ENCODE data around the gene DNAH7.

Gene DNAH7

GRCh38 chr2:196086517-196087368, 18.1 kb upstream of the DNAH7 start:
- H3K27ac ChIP-seq (replicated peaks; ENCODE audit: low read length) = no peak overlapping the region
- no peaks in the 10 kb centered on the region for H3K4me1 ChIP-seq (ENCODE audit: control insufficient read depth in 2 of 2, insufficient read depth in 1 of 2, low read depth in 1 of 2, low read length in 2 of 2)
- H2BK15ac ChIP-seq (ENCODE audit: low read length) = no peak overlapping the region
- H3K9ac ChIP-seq (ENCODE audit: low read depth, low read length, poor library complexity) = no peak overlapping the region
- no peak overlapping the region for H3K18ac ChIP-seq (ENCODE audit: low read length)
- H2BK120ac ChIP-seq (ENCODE audit: low read depth, low read length) = no peak overlapping the region
- H2BK12ac ChIP-seq (ENCODE audit: low read length) = no peak overlapping the region
- no peak overlapping the region for H2AK5ac ChIP-seq (ENCODE audit: low read depth, low read length)
- no peaks in the 10 kb centered on the region for H3K27me3 ChIP-seq (ENCODE audit: control insufficient read depth in 3 of 3, insufficient read depth in 3 of 3, low read depth in 1 of 3, low read length in 3 of 3)
- DNase-seq (ENCODE audit: low spot score) = no peak
- no peak overlapping the region for H3K4me2 ChIP-seq (ENCODE audit: insufficient read depth, low read length, poor library complexity, severe bottlenecking)
- no peak overlapping the region for H3K4ac ChIP-seq (ENCODE audit: low read length)
- peaks cover 3 to 9% of the 10 kb centered on the region in 2 donors for H3K9me3 ChIP-seq (replicated peaks in 1 of 2; ENCODE audit: control insufficient read depth in 2 of 2, insufficient read depth in 1 of 2, low read depth in 1 of 2, low read length in 2 of 2)
- no peak overlapping the region for H2AFZ ChIP-seq (ENCODE audit: low read length)
- H3K23ac ChIP-seq (ENCODE audit: low read depth, low read length, poor library complexity) = no peak overlapping the region
- no peaks in the 10 kb centered on the region for H3K79me1 ChIP-seq (ENCODE audit: low read depth, low read length)
- H2BK5ac ChIP-seq (ENCODE audit: low read length) = no peak overlapping the region
- H3K14ac ChIP-seq (ENCODE audit: low read length) = no peak overlapping the region
- no peak overlapping the region for H4K91ac ChIP-seq (ENCODE audit: low read depth, low read length, poor library complexity)
- WGBS, 2 donors (ENCODE audit: extremely low coverage in 2 of 2, insufficient read length in 2 of 2, insufficient replicate concordance in 1 of 2) = no CpG with 5 or more reads among the region's 7 CpGs
- H3K36me3 ChIP-seq (replicated peaks in 1 of 2; ENCODE audit: control insufficient read depth in 2 of 2, insufficient read depth in 2 of 2, low read length in 2 of 2) = no peaks in the 10 kb centered on the region
- no peak overlapping the region for H4K8ac ChIP-seq (ENCODE audit: low read depth, low read length)
- H3K4me3 ChIP-seq (ENCODE audit: low read length in 2 of 2) = no peak overlapping the region

GRCh38 chr2:196083601-196084000, 15.0 kb upstream of the DNAH7 start:
- no peak overlapping the region for H2BK5ac ChIP-seq (ENCODE audit: low read length)
- no peak overlapping the region for H3K23ac ChIP-seq (ENCODE audit: low read depth, low read length, poor library complexity)
- no peak for DNase-seq (ENCODE audit: low spot score)
- H2BK12ac ChIP-seq (ENCODE audit: low read length) = no peak overlapping the region
- no peak overlapping the region for H3K4me3 ChIP-seq (ENCODE audit: low read length in 2 of 2)
- H3K4me1 ChIP-seq (ENCODE audit: control insufficient read depth in 2 of 2, insufficient read depth in 1 of 2, low read depth in 1 of 2, low read length in 2 of 2) = no peaks in the 10 kb centered on the region
- no peak overlapping the region for H2AK5ac ChIP-seq (ENCODE audit: low read depth, low read length)
- H3K27ac ChIP-seq (replicated peaks; ENCODE audit: low read length) = no peak overlapping the region
- no peak overlapping the region for H4K91ac ChIP-seq (ENCODE audit: low read depth, low read length, poor library complexity)
- no peak overlapping the region for H3K4me2 ChIP-seq (ENCODE audit: insufficient read depth, low read length, poor library complexity, severe bottlenecking)
- H2AFZ ChIP-seq (ENCODE audit: low read length) = no peak overlapping the region
- no peaks in the 10 kb centered on the region for H3K79me1 ChIP-seq (ENCODE audit: low read depth, low read length)
- no peaks in the 10 kb centered on the region for H3K36me3 ChIP-seq (replicated peaks in 1 of 2; ENCODE audit: control insufficient read depth in 2 of 2, insufficient read depth in 2 of 2, low read length in 2 of 2)
- no CpG with 5 or more reads among the region's 5 CpGs for WGBS, 2 donors (ENCODE audit: extremely low coverage in 2 of 2, insufficient read length in 2 of 2, insufficient replicate concordance in 1 of 2)
- H2BK120ac ChIP-seq (ENCODE audit: low read depth, low read length) = no peak overlapping the region
- H3K27me3 ChIP-seq (ENCODE audit: control insufficient read depth in 3 of 3, insufficient read depth in 3 of 3, low read depth in 1 of 3, low read length in 3 of 3) = no peaks in the 10 kb centered on the region
- no peak overlapping the region for H3K9ac ChIP-seq (ENCODE audit: low read depth, low read length, poor library complexity)
- H3K9me3 ChIP-seq (replicated peaks in 1 of 2; ENCODE audit: control insufficient read depth in 2 of 2, insufficient read depth in 1 of 2, low read depth in 1 of 2, low read length in 2 of 2) = peaks cover 3 to 9% of the 10 kb centered on the region in 2 donors
- no peak overlapping the region for H3K18ac ChIP-seq (ENCODE audit: low read length)
- no peak overlapping the region for H3K4ac ChIP-seq (ENCODE audit: low read length)
- no peak overlapping the region for H4K8ac ChIP-seq (ENCODE audit: low read depth, low read length)
- no peak overlapping the region for H2BK15ac ChIP-seq (ENCODE audit: low read length)
- no peak overlapping the region for H3K14ac ChIP-seq (ENCODE audit: low read length)

GRCh38 chr2:196080526-196080925, 11.9 kb upstream of the DNAH7 start:
- no peak for DNase-seq (ENCODE audit: low spot score)
- Histone ChIP-seq H3K9ac (ENCODE audit: low read depth, low read length, poor library complexity) (no peak overlapping the region), H4K8ac (ENCODE audit: low read depth, low read length) (no peak overlapping the region), H3K27ac (replicated peaks; ENCODE audit: low read length) (no peak overlapping the region), H3K79me1 (ENCODE audit: low read depth, low read length) (no peaks in the 10 kb centered on the region), H3K4ac (ENCODE audit: low read length) (no peak overlapping the region), H3K9me3 (replicated peaks in 1 of 2; ENCODE audit: control insufficient read depth in 2 of 2, insufficient read depth in 1 of 2, low read depth in 1 of 2, low read length in 2 of 2) (peaks cover 3 to 9% of the 10 kb centered on the region in 2 donors), H3K4me1 (ENCODE audit: control insufficient read depth in 2 of 2, insufficient read depth in 1 of 2, low read depth in 1 of 2, low read length in 2 of 2) (no peaks in the 10 kb centered on the region), H3K14ac (ENCODE audit: low read length) (no peak overlapping the region), H3K36me3 (replicated peaks in 1 of 2; ENCODE audit: control insufficient read depth in 2 of 2, insufficient read depth in 2 of 2, low read length in 2 of 2) (no peaks in the 10 kb centered on the region), H2AFZ (ENCODE audit: low read length) (no peak overlapping the region), H2BK120ac (ENCODE audit: low read depth, low read length) (no peak overlapping the region), H3K18ac (ENCODE audit: low read length) (no peak overlapping the region), H2BK15ac (ENCODE audit: low read length) (no peak overlapping the region), H2AK5ac (ENCODE audit: low read depth, low read length) (no peak overlapping the region), H3K27me3 (ENCODE audit: control insufficient read depth in 3 of 3, insufficient read depth in 3 of 3, low read depth in 1 of 3, low read length in 3 of 3) (no peaks in the 10 kb centered on the region), H2BK5ac (ENCODE audit: low read length) (no peak overlapping the region), H2BK12ac (ENCODE audit: low read length) (no peak overlapping the region), H3K4me2 (ENCODE audit: insufficient read depth, low read length, poor library complexity, severe bottlenecking) (no peak overlapping the region), H3K4me3 (ENCODE audit: low read length in 2 of 2) (no peak overlapping the region), H4K91ac (ENCODE audit: low read depth, low read length, poor library complexity) (no peak overlapping the region), H3K23ac (ENCODE audit: low read depth, low read length, poor library complexity) (no peak overlapping the region)
- no CpG with 5 or more reads among the region's 2 CpGs for WGBS, 2 donors (ENCODE audit: extremely low coverage in 2 of 2, insufficient read length in 2 of 2, insufficient replicate concordance in 1 of 2)

- no peak overlapping the region for H2BK12ac ChIP-seq (ENCODE audit: low read length)
- no peak overlapping the region for H2BK120ac ChIP-seq (ENCODE audit: low read depth, low read length)
- H3K18ac ChIP-seq (ENCODE audit: low read length) = no peak overlapping the region
- H3K9me3 ChIP-seq (replicated peaks in 1 of 2; ENCODE audit: control insufficient read depth in 2 of 2, insufficient read depth in 1 of 2, low read depth in 1 of 2, low read length in 2 of 2) = peaks cover 3 to 9% of the 10 kb centered on the region in 2 donors
- no peak for DNase-seq (ENCODE audit: low spot score)
- no peak overlapping the region for H4K8ac ChIP-seq (ENCODE audit: low read depth, low read length)
- no peaks in the 10 kb centered on the region for H3K4me1 ChIP-seq (ENCODE audit: control insufficient read depth in 2 of 2, insufficient read depth in 1 of 2, low read depth in 1 of 2, low read length in 2 of 2)
- H3K27me3 ChIP-seq (ENCODE audit: control insufficient read depth in 3 of 3, insufficient read depth in 3 of 3, low read depth in 1 of 3, low read length in 3 of 3) = no peaks in the 10 kb centered on the region
- H3K4me2 ChIP-seq (ENCODE audit: insufficient read depth, low read length, poor library complexity, severe bottlenecking) = no peak overlapping the region
- no peaks in the 10 kb centered on the region for H3K79me1 ChIP-seq (ENCODE audit: low read depth, low read length)
- no CpG with 5 or more reads among the region's 1 CpG for WGBS, 2 donors (ENCODE audit: extremely low coverage in 2 of 2, insufficient read length in 2 of 2, insufficient replicate concordance in 1 of 2)
- H3K36me3 ChIP-seq (replicated peaks in 1 of 2; ENCODE audit: control insufficient read depth in 2 of 2, insufficient read depth in 2 of 2, low read length in 2 of 2) = no peaks in the 10 kb centered on the region
- no peak overlapping the region for H3K4ac ChIP-seq (ENCODE audit: low read length)
- no peak overlapping the region for H3K23ac ChIP-seq (ENCODE audit: low read depth, low read length, poor library complexity)
- H3K4me3 ChIP-seq (ENCODE audit: low read length in 2 of 2) = no peak overlapping the region
- no peak overlapping the region for H3K27ac ChIP-seq (replicated peaks; ENCODE audit: low read length)
- H4K91ac ChIP-seq (ENCODE audit: low read depth, low read length, poor library complexity) = no peak overlapping the region
- no peak overlapping the region for H2AK5ac ChIP-seq (ENCODE audit: low read depth, low read length)
- H2BK5ac ChIP-seq (ENCODE audit: low read length) = no peak overlapping the region
- no peak overlapping the region for H3K14ac ChIP-seq (ENCODE audit: low read length)
- no peak overlapping the region for H2AFZ ChIP-seq (ENCODE audit: low read length)
- no peak overlapping the region for H2BK15ac ChIP-seq (ENCODE audit: low read length)
- H3K9ac ChIP-seq (ENCODE audit: low read depth, low read length, poor library complexity) = no peak overlapping the region
Observed at GRCh38 chr2:196079052-196079451, 10.4 kb upstream of the DNAH7 start.

All from neuronal stem cell (in vitro differentiated cells).